ENCODE data around the gene TK2. TPM values are rescaled to one million over a fixed set of nuclear protein-coding genes. Genes with fewer than 3 reads are reported as not detected.

TK2 gene
- total and polyA plus RNA-seq, 4 donors = 10.5 to 31.9 (median 21.0) TPM

DNA sequence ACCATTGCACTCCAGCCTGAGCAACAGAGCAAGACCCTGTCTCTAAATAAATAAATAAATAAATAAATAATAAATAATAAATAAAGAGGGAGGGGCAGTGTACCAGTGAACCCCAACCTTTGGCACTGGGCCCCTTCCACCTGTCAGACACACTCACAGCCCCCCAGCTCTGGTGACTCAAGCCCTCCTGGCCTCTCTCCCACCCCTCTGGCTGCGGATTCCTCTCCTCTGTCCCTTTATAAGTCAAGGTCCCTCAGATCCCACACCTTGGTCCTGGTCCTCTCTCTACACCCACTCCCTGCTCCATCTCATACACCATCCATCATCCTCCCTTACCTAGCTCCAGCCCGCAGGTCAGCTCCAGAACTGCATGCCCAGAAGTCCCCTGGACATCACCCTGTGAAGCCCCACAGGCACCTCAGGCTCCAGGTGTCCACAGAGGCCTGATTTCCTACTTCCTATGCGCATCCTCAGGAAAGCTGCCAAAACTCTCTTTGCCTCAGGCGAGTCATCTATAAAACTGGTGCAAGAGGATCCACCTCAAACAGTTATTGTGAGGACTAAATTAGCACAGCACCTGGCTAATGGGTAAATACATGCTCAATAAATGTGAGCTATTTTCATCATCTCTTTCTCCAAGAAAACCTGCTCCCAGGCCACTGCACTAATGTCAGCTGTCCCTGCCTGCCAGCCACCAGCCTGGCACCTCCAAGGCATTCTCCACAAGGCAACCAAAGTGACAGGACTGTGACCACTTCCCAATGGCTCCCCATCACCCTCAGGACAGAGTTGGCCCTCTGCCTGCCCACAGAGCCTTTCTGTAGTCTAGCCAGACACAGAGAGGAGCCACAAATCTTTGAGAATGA, 76.0 kb downstream of the TK2 start:
- H3K27ac ChIP-seq (ENCODE audit: low read depth in 1 of 2, low read length in 2 of 2) = no peak overlapping the region
- H3K4me1 ChIP-seq (ENCODE audit: control insufficient read depth in 4 of 4, insufficient read depth in 4 of 4, low read length in 3 of 4) = peaks cover 0 to 4% (median under 1%) of the 10 kb centered on the region in 4 donors
- TF ChIP-seq, protein P1, sequence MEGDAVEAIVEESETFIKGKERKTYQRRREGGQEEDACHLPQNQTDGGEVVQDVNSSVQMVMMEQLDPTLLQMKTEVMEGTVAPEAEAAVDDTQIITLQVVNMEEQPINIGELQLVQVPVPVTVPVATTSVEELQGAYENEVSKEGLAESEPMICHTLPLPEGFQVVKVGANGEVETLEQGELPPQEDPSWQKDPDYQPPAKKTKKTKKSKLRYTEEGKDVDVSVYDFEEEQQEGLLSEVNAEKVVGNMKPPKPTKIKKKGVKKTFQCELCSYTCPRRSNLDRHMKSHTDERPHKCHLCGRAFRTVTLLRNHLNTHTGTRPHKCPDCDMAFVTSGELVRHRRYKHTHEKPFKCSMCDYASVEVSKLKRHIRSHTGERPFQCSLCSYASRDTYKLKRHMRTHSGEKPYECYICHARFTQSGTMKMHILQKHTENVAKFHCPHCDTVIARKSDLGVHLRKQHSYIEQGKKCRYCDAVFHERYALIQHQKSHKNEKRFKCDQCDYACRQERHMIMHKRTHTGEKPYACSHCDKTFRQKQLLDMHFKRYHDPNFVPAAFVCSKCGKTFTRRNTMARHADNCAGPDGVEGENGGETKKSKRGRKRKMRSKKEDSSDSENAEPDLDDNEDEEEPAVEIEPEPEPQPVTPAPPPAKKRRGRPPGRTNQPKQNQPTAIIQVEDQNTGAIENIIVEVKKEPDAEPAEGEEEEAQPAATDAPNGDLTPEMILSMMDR (IDR thresholded peaks at IDR 0.05; ENCODE audit: low read depth, low read length, missing input control) = no peak
- TF ChIP-seq, protein P2, sequence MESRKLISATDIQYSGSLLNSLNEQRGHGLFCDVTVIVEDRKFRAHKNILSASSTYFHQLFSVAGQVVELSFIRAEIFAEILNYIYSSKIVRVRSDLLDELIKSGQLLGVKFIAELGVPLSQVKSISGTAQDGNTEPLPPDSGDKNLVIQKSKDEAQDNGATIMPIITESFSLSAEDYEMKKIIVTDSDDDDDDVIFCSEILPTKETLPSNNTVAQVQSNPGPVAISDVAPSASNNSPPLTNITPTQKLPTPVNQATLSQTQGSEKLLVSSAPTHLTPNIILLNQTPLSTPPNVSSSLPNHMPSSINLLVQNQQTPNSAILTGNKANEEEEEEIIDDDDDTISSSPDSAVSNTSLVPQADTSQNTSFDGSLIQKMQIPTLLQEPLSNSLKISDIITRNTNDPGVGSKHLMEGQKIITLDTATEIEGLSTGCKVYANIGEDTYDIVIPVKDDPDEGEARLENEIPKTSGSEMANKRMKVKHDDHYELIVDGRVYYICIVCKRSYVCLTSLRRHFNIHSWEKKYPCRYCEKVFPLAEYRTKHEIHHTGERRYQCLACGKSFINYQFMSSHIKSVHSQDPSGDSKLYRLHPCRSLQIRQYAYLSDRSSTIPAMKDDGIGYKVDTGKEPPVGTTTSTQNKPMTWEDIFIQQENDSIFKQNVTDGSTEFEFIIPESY (IDR thresholded peaks at IDR 0.05) = no peak
- H3K4me3 ChIP-seq (ENCODE audit: low read depth in 1 of 3, low read length in 3 of 3) = no peak overlapping the region
- DNase-seq (ENCODE audit: low spot score) = no peak
- H3K27me3 ChIP-seq (ENCODE audit: control insufficient read depth in 4 of 4, insufficient read depth in 4 of 4, low read length in 3 of 4) = peaks cover 0 to 3% (median 0%) of the 10 kb centered on the region in 4 donors
- no peaks in the 10 kb centered on the region for H3K9me3 ChIP-seq (ENCODE audit: control insufficient read depth in 4 of 4, low read length in 3 of 4)
- H3K36me3 ChIP-seq (ENCODE audit: control insufficient read depth in 4 of 4, insufficient read depth in 3 of 4, low read depth in 1 of 4, low read length in 3 of 4) = no peaks in the 10 kb centered on the region
- no peak overlapping the region for H3K9ac ChIP-seq (ENCODE audit: low read depth in 1 of 2, low read length in 2 of 2)
- 92% methylated on average over 4 of the region's 4 CpGs for WGBS

DNA sequence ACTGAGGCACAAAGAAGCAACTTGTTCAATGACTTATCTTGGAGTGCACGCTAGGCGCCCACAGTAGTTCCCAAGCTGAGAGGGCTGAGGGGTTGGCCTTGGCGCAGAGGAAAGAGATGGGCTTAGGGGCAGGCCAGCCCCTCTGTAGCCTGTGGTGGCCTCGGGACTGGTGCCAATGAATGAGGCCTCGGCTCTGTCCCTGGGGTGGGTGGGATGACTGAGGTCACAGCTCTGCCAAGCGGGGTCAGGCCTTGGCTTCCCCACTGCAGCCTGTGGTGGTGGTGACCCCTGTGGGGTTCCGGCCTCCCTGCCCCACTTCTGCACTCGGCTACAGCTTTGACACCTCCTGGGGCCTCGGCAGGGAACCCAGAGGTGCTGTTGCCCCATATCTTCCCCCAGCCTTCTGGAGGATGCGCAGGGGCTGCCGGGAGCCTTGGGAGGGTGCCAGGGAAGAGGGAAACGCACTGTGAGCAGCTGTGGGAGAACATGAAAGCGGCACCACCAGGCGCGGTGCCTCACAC, 76.8 kb downstream of the TK2 start:
- H3K4me1 ChIP-seq (ENCODE audit: control insufficient read depth in 4 of 4, insufficient read depth in 4 of 4, low read length in 3 of 4) = no peaks in the 10 kb centered on the region
- no peak for DNase-seq (ENCODE audit: low spot score)
- peaks cover 0 to 3% (median 0%) of the 10 kb centered on the region in 4 donors for H3K27me3 ChIP-seq (ENCODE audit: control insufficient read depth in 4 of 4, insufficient read depth in 4 of 4, low read length in 3 of 4)
- H3K9ac ChIP-seq (ENCODE audit: low read depth in 1 of 2, low read length in 2 of 2) = no peak overlapping the region
- H3K9me3 ChIP-seq (ENCODE audit: control insufficient read depth in 4 of 4, low read length in 3 of 4) = no peaks in the 10 kb centered on the region
- H3K36me3 ChIP-seq (ENCODE audit: control insufficient read depth in 4 of 4, insufficient read depth in 3 of 4, low read depth in 1 of 4, low read length in 3 of 4) = no peaks in the 10 kb centered on the region
- no peak overlapping the region for H3K4me3 ChIP-seq (ENCODE audit: low read depth in 1 of 3, low read length in 3 of 3)
- 91% methylated on average over 15 of the region's 15 CpGs for WGBS
- no peak for TF ChIP-seq RXRA (IDR thresholded peaks at IDR 0.05)
- TF ChIP-seq, protein P1 (IDR thresholded peaks at IDR 0.05; ENCODE audit: low read depth, low read length, missing input control) = no peak
- TF ChIP-seq, protein P3, sequence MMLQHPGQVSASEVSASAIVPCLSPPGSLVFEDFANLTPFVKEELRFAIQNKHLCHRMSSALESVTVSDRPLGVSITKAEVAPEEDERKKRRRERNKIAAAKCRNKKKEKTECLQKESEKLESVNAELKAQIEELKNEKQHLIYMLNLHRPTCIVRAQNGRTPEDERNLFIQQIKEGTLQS (IDR thresholded peaks at IDR 0.05) = no peak
- TF ChIP-seq FOXA2 (IDR thresholded peaks at IDR 0.05) = no peak
- TF ChIP-seq, protein P4, sequence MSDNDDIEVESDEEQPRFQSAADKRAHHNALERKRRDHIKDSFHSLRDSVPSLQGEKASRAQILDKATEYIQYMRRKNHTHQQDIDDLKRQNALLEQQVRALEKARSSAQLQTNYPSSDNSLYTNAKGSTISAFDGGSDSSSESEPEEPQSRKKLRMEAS (IDR thresholded peaks at IDR 0.05) = no peak
- no peak for TF ChIP-seq HNF4A (conservative IDR thresholded peaks at IDR 0.05)
- TF ChIP-seq TAF1 (conservative IDR thresholded peaks at IDR 0.05) = no peak
- TF ChIP-seq EGR1 (IDR thresholded peaks at IDR 0.05; ENCODE audit: low read depth in 2 of 2) = no peak
- no peak for TF ChIP-seq GABPA (IDR thresholded peaks at IDR 0.05 in 1 of 2, conservative IDR thresholded peaks at IDR 0.05 in 1 of 2)
- TF ChIP-seq, protein P5, sequence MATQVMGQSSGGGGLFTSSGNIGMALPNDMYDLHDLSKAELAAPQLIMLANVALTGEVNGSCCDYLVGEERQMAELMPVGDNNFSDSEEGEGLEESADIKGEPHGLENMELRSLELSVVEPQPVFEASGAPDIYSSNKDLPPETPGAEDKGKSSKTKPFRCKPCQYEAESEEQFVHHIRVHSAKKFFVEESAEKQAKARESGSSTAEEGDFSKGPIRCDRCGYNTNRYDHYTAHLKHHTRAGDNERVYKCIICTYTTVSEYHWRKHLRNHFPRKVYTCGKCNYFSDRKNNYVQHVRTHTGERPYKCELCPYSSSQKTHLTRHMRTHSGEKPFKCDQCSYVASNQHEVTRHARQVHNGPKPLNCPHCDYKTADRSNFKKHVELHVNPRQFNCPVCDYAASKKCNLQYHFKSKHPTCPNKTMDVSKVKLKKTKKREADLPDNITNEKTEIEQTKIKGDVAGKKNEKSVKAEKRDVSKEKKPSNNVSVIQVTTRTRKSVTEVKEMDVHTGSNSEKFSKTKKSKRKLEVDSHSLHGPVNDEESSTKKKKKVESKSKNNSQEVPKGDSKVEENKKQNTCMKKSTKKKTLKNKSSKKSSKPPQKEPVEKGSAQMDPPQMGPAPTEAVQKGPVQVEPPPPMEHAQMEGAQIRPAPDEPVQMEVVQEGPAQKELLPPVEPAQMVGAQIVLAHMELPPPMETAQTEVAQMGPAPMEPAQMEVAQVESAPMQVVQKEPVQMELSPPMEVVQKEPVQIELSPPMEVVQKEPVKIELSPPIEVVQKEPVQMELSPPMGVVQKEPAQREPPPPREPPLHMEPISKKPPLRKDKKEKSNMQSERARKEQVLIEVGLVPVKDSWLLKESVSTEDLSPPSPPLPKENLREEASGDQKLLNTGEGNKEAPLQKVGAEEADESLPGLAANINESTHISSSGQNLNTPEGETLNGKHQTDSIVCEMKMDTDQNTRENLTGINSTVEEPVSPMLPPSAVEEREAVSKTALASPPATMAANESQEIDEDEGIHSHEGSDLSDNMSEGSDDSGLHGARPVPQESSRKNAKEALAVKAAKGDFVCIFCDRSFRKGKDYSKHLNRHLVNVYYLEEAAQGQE (IDR thresholded peaks at IDR 0.05) = no peak
- no peak for TF ChIP-seq SP1 (IDR thresholded peaks at IDR 0.05)
- no peak for TF ChIP-seq YY1 (IDR thresholded peaks at IDR 0.05)
- no peak for TF ChIP-seq RAD21 (IDR thresholded peaks at IDR 0.05)
- no peak for TF ChIP-seq FOXA1 (IDR thresholded peaks at IDR 0.05)
- no peak for TF ChIP-seq NR2F2 (IDR thresholded peaks at IDR 0.05)
- H3K27ac ChIP-seq (ENCODE audit: low read depth in 1 of 2, low read length in 2 of 2) = no peak overlapping the region

All from liver (tissue), 9 donors.